Kidney epithelial cell (primary cell): Measurements from ENCODE around the gene ZNF423. TPM values are rescaled to one million over a fixed set of nuclear protein-coding genes. Genes with fewer than 3 reads are reported as not detected.

ENCODE experiments used
- DNase-seq: peaks from one replicate; pipeline ENCODE4 v3.0.0-alpha.2; 2010; ENCODE audit warnings: low read depth
- H3K27me3 ChIP-seq: 2 replicates; pipeline ENCODE4 v1.6.0; 2011; ENCODE audit warnings: low read length; ENCODE audit not compliant: control insufficient read depth, insufficient read depth
- H3K36me3 ChIP-seq: 2 replicates; pipeline ENCODE4 v1.5.1; 2011; ENCODE audit warnings: low read length; ENCODE audit not compliant: control insufficient read depth, insufficient read depth
- H3K4me3 ChIP-seq: 2 replicates; pipeline ENCODE4 v1.5.1; 2011; ENCODE audit warnings: low read depth, mild to moderate bottlenecking, control low read depth, low read length
- total RNA-seq: library from RNA; depleted of rRNA; stranded (reverse); fragments of >200 nt; gene quantifications from 2 replicates; pipeline ENCODE4 v1.2.3, GENCODE V29; 2015
- TF ChIP-seq, protein P1 (sequence below): IDR thresholded peaks from 2 replicates; pipeline ENCODE4 v1.5.1; 2011; ENCODE audit warnings: mild to moderate bottlenecking, moderate library complexity, low read length, control low read depth, inconsistent platforms; ENCODE audit not compliant: insufficient read depth, poor library complexity, severe bottlenecking

ZNF423 gene
- total RNA-seq, 1 donor from 2014 or later: 3.6 TPM

DNA sequence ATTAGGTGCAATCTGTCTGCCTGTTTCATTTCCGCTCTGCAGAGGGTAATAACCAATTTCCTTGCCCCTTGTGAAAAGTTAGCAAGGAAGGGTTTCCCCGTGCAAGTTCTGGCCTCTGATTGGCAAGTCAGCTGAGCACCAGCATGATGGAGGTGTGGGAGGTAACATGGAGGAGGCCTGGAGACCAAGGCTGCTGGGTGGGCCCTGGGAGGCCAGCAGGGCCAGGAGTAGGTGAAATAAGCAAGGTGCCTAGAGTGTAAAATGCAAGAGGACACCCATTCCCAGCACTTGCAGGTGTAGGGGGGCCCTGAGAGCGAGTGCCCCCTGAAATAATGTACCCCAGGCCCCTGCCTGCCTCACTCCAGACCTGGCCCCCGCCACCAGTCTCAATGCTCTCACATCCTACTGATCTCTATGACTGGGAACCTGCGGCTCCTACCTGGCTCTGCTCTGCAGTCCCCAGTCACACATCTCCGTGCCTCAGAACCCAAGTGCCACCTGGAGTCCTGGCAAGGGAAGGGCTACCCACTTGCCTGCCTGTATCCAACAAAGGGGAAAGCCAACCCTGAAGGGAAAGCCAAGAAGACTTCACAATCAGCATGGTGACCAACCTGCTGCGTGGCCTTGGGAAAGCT is 366.1 kb downstream of the ZNF423 start:
- TF ChIP-seq, protein P1, sequence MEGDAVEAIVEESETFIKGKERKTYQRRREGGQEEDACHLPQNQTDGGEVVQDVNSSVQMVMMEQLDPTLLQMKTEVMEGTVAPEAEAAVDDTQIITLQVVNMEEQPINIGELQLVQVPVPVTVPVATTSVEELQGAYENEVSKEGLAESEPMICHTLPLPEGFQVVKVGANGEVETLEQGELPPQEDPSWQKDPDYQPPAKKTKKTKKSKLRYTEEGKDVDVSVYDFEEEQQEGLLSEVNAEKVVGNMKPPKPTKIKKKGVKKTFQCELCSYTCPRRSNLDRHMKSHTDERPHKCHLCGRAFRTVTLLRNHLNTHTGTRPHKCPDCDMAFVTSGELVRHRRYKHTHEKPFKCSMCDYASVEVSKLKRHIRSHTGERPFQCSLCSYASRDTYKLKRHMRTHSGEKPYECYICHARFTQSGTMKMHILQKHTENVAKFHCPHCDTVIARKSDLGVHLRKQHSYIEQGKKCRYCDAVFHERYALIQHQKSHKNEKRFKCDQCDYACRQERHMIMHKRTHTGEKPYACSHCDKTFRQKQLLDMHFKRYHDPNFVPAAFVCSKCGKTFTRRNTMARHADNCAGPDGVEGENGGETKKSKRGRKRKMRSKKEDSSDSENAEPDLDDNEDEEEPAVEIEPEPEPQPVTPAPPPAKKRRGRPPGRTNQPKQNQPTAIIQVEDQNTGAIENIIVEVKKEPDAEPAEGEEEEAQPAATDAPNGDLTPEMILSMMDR: no peak
- Histone ChIP-seq H3K36me3 (no peaks in the 10 kb centered on the region), H3K4me3 (no peak overlapping the region), H3K27me3 (peaks cover 24% of the 10 kb centered on the region)
- no peak for DNase-seq

DNA sequence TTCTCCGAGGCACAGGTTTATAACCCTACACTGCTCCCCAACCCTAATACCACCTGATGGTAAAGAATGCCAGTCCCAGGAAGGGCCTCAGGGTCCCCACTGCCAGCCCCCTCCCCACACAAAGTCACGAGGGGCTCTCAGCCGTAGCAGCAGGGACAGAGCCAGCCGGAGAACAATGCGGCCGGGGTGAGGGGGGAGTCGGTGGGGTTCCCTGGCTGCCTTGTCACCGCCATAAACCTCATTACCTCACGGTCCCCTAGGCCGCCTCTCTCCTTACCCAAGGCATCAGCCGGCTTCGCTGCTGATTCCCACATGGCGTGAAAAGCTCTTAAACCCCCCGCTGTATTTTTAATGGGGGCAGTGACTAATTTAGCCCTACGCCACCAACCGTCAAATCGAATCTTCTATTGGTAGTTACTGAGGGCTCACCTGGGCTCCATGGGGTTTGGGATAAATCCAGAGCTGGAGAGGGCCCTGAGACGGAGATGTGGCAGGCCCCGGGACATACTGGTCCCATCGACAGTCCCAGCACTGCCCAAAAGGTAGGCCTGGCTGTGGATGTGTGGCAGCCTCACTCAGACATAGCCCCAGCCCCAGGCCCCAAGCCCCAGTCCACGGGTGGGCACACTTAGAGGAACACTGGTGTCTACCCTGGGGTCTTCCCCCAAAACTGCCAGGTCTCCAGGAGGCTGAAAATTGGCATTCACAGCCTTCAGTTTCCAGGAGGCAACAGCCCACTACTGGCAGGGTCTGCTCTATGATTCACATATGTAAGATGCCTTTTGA is 367.0 kb downstream of the ZNF423 start:
- Histone ChIP-seq H3K27me3 (peaks cover 25% of the 10 kb centered on the region), H3K36me3 (no peaks in the 10 kb centered on the region)
- TF ChIP-seq, protein P1: no peak

DNA sequence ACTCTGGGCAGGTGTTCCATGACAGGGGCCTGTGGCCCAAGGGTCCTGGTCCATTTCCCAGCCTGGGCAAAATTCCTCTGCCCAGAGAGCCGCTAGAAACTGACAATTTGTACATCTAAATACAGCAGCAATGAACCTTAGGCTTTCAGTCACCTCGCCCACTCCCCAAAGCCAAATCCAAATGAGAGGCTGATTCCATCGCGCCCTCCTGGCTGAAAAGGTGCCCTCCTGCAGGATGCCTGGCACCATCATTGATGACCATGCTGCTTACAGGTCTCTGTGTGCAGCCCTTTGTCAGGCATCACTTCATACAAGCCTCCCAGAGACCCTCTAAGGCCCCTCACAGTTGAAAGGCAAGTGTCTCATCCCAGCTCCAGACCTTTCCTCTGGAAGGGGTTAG is 367.6 kb downstream of the ZNF423 start:
- no peak for DNase-seq
- no peaks in the 10 kb centered on the region for H3K36me3 ChIP-seq
- TF ChIP-seq, protein P1: no peak

More for the DNA sequence above, 367.0 kb downstream of the ZNF423 start:
- H3K4me3 ChIP-seq: no peak overlapping the region
- DNase-seq: no peak

DNA sequence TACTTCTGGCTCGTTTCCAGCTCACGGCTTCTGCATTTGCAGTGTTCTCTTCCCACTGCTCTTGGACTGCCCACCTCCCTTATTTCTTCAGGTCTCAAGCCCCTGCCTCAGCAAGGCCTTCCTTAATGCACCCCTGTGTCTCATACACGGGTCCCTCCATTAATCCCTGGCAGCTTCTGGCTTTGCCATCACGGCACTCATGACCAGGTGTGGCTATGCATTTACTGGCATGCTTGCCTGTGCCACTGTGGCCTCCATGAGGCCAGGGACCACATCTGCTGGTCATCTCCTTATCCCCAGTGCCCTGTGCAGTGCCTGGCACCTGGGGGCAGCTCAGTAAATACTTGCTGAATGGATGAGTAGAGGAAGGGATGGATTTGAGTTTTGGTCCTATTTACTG is 368.2 kb downstream of the ZNF423 start:
- no peak for DNase-seq
- H3K27me3 ChIP-seq: peaks cover 27% of the 10 kb centered on the region
- no peak overlapping the region for H3K4me3 ChIP-seq
- TF ChIP-seq, protein P1: no peak
- no peaks in the 10 kb centered on the region for H3K36me3 ChIP-seq

More for the DNA sequence above, 367.6 kb downstream of the ZNF423 start:
- H3K4me3 ChIP-seq: no peak overlapping the region
- peaks cover 28% of the 10 kb centered on the region for H3K27me3 ChIP-seq

DNA sequence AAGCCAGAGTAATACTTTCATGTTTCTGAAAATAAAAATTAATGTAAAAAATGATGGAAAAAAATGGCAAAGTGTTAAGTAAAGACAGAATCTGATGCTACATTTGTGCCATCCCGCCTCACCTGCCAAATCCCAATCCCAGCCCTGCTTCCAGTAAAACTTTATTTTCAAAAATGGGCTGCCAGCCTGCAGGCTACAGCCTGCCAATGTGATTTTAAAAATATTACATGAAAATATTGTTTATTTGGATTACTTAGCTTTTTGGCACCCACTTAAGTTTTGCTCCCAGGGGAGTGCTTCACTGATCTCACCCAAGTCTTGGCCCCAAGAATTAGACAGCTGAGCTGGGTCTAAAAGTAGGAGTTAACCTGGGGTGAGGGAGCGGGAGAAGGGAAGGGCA is 369.5 kb downstream of the ZNF423 start:
- no peak for DNase-seq
- H3K27me3 ChIP-seq: peaks cover 16% of the 10 kb centered on the region
- TF ChIP-seq, protein P1: no peak
- no peak overlapping the region for H3K4me3 ChIP-seq
- no peaks in the 10 kb centered on the region for H3K36me3 ChIP-seq
